Mucosa of rectum (tissue), 2 donors: Measurements from ENCODE around the gene HSD11B2.

Source experiments
- H3K27ac ChIP-seq, 2 donors: one replicate each; pipeline ENCODE4 v1.7.0; 2013; ENCODE audit warnings: inconsistent platforms in 2 of 2, low read depth in 2 of 2, low read length in 2 of 2
- H3K27me3 ChIP-seq, 2 donors: one replicate each; pipeline ENCODE4 v1.7.0; 2013; ENCODE audit warnings: low read length in 2 of 2; ENCODE audit not compliant: control insufficient read depth in 2 of 2, insufficient read depth in 2 of 2
- H3K36me3 ChIP-seq, 2 donors: one replicate each; pipeline ENCODE4 v1.7.0; 2013; ENCODE audit warnings: low read length in 2 of 2; ENCODE audit not compliant: control insufficient read depth in 2 of 2, insufficient read depth in 2 of 2
- H3K4me1 ChIP-seq, 2 donors: one replicate each; pipeline ENCODE4 v1.7.0; 2013; ENCODE audit warnings: low read length in 2 of 2, mild to moderate bottlenecking in 1 of 2; ENCODE audit not compliant: control insufficient read depth in 2 of 2, insufficient read depth in 2 of 2
- H3K4me3 ChIP-seq, 2 donors: one replicate each; pipeline ENCODE4 v1.7.0; 2013; ENCODE audit warnings: low read length in 2 of 2
- H3K9ac ChIP-seq, 2 donors: one replicate each; pipeline ENCODE4 v1.7.0; 2013; ENCODE audit warnings: low read length in 2 of 2, low read depth in 1 of 2, mild to moderate bottlenecking in 1 of 2
- H3K9me3 ChIP-seq, 2 donors: one replicate each; pipeline ENCODE4 v1.7.0; 2013; ENCODE audit warnings: low read length in 2 of 2; ENCODE audit not compliant: control insufficient read depth in 2 of 2
- donor health status: healthy.
- donor health status: Normal muscosa, but diverticular disease.

Gene HSD11B2

GRCh38 chr16:67451704-67452435 lies 20.9 kb downstream of the HSD11B2 start:
- Histone ChIP-seq H3K27ac (peak overlapping the region; percentile 93 to 96), H3K4me1 (peaks cover 70 to 90% of the 10 kb centered on the region in 2 donors), H3K4me3 (peak overlapping the region in 1 of 2 donors; percentile 20), H3K36me3 (peaks cover 42 to 45% of the 10 kb centered on the region in 2 donors), H3K27me3 (no peaks in the 10 kb centered on the region), H3K9me3 (no peaks in the 10 kb centered on the region), H3K9ac (peak overlapping the region; percentile 47 to 60)

- H3K27me3 ChIP-seq, result no peaks in the 10 kb centered on the region
- H3K9me3 ChIP-seq, result no peaks in the 10 kb centered on the region
- no peak overlapping the region for H3K4me3 ChIP-seq
- peaks cover 73 to 89% of the 10 kb centered on the region in 2 donors for H3K4me1 ChIP-seq
- H3K9ac ChIP-seq, result no peak overlapping the region
- peaks cover 34 to 41% of the 10 kb centered on the region in 2 donors for H3K36me3 ChIP-seq
- H3K27ac ChIP-seq, result peak overlapping the region; percentile 93 to 96
These were observed 23.2 kb downstream of the HSD11B2 start for GRCh38 chr16:67454104-67454503.

DNA sequence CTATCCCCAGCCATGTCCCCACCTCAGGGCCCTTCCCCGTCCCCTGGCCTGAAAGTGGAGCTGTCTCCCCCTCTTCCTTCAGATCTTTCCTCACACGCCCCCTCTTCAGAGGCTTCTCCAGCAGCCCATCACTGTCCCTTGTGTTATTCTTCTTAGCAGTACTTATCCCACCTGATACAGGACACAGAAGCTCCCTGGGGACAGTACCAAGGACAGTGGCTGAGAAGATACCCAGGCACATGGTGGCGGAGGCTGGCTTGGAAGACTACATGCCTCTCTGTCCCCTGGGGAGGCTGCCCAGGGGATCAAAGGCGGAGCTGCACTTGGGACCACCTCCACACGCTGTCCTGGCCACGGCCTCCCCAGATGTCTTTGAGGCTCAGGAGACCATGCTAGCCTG lies 23.9 kb downstream of the HSD11B2 start:
- H3K4me3 ChIP-seq, result no peak overlapping the region
- H3K4me1 ChIP-seq, result peaks cover 73 to 89% of the 10 kb centered on the region in 2 donors
- peaks cover 28 to 37% of the 10 kb centered on the region in 2 donors for H3K36me3 ChIP-seq
- no peak overlapping the region for H3K9ac ChIP-seq
- peak overlapping the region; percentile 1 to 93 for H3K27ac ChIP-seq
- no peaks in the 10 kb centered on the region for H3K27me3 ChIP-seq
- no peaks in the 10 kb centered on the region for H3K9me3 ChIP-seq

DNA sequence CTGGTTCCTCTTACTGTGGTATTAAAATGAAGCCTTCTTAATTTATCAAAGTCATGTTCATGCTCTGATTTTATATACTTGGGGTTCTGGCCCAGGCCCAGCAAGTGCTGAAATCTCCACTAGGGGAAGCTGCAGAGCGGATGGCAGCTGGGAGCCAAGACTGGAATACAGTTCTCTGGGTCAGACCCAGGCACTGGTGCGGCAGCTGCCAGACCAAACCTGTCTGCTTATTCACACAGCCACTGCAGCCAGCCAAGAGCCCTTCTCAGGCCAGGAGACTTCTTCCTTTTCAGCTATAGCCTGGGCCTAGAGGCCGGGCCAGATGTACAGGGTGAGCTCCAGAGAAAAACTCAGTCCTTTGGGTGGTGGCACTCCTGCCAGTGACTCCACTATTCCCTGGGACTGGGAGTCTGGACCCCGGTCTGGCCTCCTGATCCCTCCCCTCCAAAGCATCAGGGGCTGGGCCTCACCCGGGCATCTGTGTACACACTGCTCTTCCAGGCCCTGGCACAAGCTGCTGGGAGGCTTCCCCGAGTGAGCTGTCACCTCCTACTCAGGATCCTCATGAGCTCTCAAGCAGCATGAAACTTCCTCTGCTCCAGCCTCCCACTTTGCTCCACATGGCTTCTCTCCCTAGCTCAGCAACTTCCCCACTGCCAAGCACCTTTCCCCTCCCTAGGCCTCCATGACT lies 25.6 kb downstream of the HSD11B2 start:
- Histone ChIP-seq H3K27ac (peak overlapping the region; percentile 97 to 98), H3K9ac (peak overlapping the region; percentile 90 to 92), H3K4me1 (peaks cover 73 to 89% of the 10 kb centered on the region in 2 donors), H3K9me3 (no peaks in the 10 kb centered on the region), H3K36me3 (peaks cover 17 to 25% of the 10 kb centered on the region in 2 donors), H3K27me3 (no peaks in the 10 kb centered on the region), H3K4me3 (peak overlapping the region; percentile 72 to 75)

- Histone ChIP-seq H3K36me3 (peaks cover 13 to 14% of the 10 kb centered on the region in 2 donors), H3K9ac (peak overlapping the region; percentile 90 to 92), H3K9me3 (no peaks in the 10 kb centered on the region), H3K4me1 (peaks cover 68 to 85% of the 10 kb centered on the region in 2 donors), H3K27me3 (no peaks in the 10 kb centered on the region), H3K4me3 (peak overlapping the region; percentile 72 to 75), H3K27ac (peak overlapping the region; percentile 97 to 98)
These were observed 26.7 kb downstream of the HSD11B2 start for GRCh38 chr16:67457611-67458010.

DNA sequence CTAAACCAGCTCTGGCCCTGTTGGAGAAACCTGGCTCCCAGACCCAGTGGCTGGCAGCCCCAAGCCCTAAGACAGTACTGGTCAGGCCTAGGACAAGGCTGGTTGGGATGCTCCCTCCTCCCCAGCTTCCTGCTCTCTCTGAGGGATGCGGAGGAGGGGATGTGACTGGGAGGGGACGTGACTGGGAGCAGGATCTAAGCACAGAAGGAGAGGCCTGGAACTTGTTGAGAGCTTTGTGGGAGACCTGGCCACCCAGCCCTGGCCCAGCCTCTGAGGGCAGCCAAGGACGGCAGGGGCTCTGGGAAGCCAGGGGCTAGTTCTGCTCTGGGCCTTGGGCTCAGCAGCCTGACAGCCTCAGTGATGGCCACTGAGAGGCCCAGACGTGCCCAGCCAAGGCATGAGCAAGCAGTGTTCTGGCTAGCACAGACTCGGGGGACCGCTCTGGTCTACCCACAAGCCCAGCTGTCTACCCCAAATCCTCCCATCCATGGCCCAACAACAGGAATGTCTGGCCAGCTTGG lies 27.3 kb downstream of the HSD11B2 start:
- peak overlapping the region; percentile 90 to 92 for H3K9ac ChIP-seq
- H3K36me3 ChIP-seq, result peaks cover 8 to 9% of the 10 kb centered on the region in 2 donors

GRCh38 chr16:67459066-67459860 lies 28.3 kb downstream of the HSD11B2 start:
- Histone ChIP-seq H3K9ac (peak overlapping the region; percentile 90 to 92), H3K36me3 (peaks cover 6% of the 10 kb centered on the region in 2 donors), H3K27me3 (no peaks in the 10 kb centered on the region), H3K27ac (peak overlapping the region; percentile 97 to 98), H3K4me3 (peak overlapping the region; percentile 72 to 75), H3K9me3 (no peaks in the 10 kb centered on the region), H3K4me1 (peaks cover 73 to 87% of the 10 kb centered on the region in 2 donors)

More for the DNA sequence above, 27.3 kb downstream of the HSD11B2 start:
- Histone ChIP-seq H3K4me3 (peak overlapping the region; percentile 72 to 75), H3K9me3 (no peaks in the 10 kb centered on the region), H3K27me3 (no peaks in the 10 kb centered on the region), H3K27ac (peak overlapping the region; percentile 97 to 98), H3K4me1 (peaks cover 69 to 84% of the 10 kb centered on the region in 2 donors)

DNA sequence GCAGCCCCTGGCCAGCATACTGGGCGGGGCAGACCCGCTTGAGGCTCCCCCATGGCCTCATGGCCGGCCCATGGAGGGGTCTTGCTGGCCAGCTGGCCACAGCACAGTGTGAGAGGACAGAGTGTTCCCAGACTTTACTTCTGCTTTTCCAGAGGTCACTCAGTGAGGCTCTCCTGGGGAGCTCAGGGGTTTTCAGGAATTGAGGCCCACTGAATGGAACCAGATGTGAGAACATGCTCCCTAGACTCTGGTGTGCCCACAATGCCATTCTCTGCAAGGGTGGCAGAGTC lies 28.9 kb downstream of the HSD11B2 start:
- H3K27ac ChIP-seq, result peak overlapping the region; percentile 97 to 98
- peaks cover 6% of the 10 kb centered on the region in 2 donors for H3K36me3 ChIP-seq
- H3K9ac ChIP-seq, result peak overlapping the region; percentile 90 to 92
- H3K4me3 ChIP-seq, result peak overlapping the region; percentile 4 to 38
- H3K9me3 ChIP-seq, result no peaks in the 10 kb centered on the region
- no peaks in the 10 kb centered on the region for H3K27me3 ChIP-seq
- H3K4me1 ChIP-seq, result peaks cover 78 to 90% of the 10 kb centered on the region in 2 donors

GRCh38 chr16:67460168-67460567 lies 29.2 kb downstream of the HSD11B2 start:
- H3K27ac ChIP-seq, result peak overlapping the region; percentile 97 to 98

More at GRCh38 chr16:67460168-67460567, 29.2 kb downstream of the HSD11B2 start:
- Histone ChIP-seq H3K36me3 (peaks cover 5 to 6% of the 10 kb centered on the region in 2 donors), H3K4me3 (peak overlapping the region in 1 of 2 donors; percentile 38), H3K9ac (peak overlapping the region; percentile 90 to 92), H3K4me1 (peaks cover 82 to 91% of the 10 kb centered on the region in 2 donors), H3K27me3 (no peaks in the 10 kb centered on the region), H3K9me3 (no peaks in the 10 kb centered on the region)
